Measurements from ENCODE around the gene CSNK1G3.

The CSNK1G3 gene

DNA sequence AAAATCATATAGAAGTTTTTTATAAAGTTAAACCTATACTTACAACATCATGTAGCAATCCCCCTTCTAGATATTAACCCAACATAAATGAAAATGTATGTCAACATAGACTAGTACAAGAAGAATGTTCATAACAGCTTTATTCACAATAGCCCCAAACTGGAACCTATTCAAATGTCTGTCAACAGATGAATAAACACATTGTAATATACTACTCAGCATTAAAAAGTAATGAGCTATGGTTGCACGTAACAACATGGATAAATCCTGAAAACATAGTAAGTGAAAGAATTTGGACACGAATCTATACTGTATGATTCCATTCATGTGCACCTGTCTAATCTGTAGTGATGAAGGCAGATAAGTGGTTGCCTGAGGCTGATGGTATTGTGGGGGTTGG is 73.9 kb downstream of the CSNK1G3 start:
- H3K4me3 ChIP-seq (ENCODE audit: low read depth, low read length): no peak overlapping the region
- no peak for DNase-seq (ENCODE audit: low read depth)
- TF ChIP-seq, protein P1, sequence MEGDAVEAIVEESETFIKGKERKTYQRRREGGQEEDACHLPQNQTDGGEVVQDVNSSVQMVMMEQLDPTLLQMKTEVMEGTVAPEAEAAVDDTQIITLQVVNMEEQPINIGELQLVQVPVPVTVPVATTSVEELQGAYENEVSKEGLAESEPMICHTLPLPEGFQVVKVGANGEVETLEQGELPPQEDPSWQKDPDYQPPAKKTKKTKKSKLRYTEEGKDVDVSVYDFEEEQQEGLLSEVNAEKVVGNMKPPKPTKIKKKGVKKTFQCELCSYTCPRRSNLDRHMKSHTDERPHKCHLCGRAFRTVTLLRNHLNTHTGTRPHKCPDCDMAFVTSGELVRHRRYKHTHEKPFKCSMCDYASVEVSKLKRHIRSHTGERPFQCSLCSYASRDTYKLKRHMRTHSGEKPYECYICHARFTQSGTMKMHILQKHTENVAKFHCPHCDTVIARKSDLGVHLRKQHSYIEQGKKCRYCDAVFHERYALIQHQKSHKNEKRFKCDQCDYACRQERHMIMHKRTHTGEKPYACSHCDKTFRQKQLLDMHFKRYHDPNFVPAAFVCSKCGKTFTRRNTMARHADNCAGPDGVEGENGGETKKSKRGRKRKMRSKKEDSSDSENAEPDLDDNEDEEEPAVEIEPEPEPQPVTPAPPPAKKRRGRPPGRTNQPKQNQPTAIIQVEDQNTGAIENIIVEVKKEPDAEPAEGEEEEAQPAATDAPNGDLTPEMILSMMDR (conservative IDR thresholded peaks at IDR 0.05; ENCODE audit: low read depth, low read length): no peak

DNA sequence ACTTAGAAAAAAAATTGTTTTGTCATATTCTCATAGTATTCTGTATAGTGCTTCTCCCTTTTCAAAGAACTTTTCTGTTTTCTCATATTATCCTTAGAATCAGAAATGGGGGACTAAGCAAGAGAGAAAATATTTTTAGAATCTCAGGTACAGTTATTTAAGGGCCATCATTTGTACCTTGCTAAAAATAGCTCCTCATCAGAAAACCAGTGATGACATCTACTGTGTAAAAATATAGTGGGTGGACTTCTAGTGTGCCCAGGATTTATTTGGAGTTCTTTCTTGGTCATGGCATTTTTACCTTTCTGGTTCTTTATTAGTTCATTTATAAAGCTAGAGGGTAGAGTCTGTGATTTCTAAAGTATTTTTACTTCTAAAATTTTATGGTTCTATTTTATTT is 82.5 kb downstream of the CSNK1G3 start:
- TF ChIP-seq, protein P1 (conservative IDR thresholded peaks at IDR 0.05; ENCODE audit: low read depth, low read length): no peak
- no peak overlapping the region for H3K4me3 ChIP-seq (ENCODE audit: low read depth, low read length)

DNA sequence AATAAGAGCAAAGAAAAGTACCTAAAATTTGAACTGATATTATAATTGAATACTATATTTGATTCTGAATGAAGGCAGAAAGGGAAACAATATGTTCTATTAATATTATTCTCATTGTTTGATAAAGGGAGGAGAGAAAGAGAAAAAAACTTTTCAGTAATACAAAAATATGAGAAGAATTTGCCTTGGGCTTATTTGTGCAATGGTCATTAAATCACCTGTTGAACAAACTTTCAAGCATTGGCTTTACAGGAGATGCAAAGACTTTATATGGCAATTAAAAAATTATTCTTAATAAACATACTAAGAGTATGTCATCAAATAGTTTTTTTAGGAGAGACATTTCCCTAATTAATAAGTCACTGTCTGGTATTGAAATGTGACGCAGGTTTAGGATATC is 85.0 kb downstream of the CSNK1G3 start:
- TF ChIP-seq, protein P1 (conservative IDR thresholded peaks at IDR 0.05; ENCODE audit: low read depth, low read length): no peak
- no peak overlapping the region for H3K4me3 ChIP-seq (ENCODE audit: low read depth, low read length)
- no peak for DNase-seq (ENCODE audit: low read depth)

More for the DNA sequence above, 82.5 kb downstream of the CSNK1G3 start:
- DNase-seq (ENCODE audit: low read depth): no peak

DNA sequence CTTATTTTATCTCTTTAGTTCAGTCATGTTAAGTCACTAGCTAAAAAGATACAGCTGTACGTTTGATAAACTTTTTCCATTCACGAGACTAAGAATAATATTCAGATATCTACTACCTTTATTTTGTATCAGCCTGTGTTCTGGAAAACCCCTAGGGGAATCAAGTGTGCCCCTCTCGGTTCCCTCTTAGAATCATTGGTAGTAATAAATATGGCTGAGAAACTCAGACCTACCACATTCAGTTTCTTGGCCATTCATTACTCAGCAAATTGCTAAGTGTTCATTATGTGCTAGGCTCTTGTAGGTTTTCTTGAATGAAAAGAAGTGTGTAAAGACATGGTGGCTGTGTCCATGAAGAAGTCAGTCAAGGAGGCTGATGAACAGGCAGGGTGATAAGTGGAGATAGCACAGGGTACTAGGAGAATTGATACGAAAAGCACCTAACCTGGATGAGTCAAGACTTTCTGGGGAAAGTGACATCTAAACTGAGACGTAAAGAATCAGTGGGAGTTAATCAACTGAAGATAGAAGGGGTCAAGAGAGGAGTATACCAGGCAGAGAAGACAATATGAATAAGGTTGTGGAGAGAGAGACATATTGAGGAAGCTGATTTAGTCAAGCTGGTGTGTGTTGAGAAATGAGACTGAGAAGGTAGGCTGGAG is 86.2 kb downstream of the CSNK1G3 start:
- H3K4me3 ChIP-seq (ENCODE audit: low read depth, low read length): no peak overlapping the region
- no peak for DNase-seq (ENCODE audit: low read depth)
- TF ChIP-seq, protein P1 (conservative IDR thresholded peaks at IDR 0.05; ENCODE audit: low read depth, low read length): no peak

DNA sequence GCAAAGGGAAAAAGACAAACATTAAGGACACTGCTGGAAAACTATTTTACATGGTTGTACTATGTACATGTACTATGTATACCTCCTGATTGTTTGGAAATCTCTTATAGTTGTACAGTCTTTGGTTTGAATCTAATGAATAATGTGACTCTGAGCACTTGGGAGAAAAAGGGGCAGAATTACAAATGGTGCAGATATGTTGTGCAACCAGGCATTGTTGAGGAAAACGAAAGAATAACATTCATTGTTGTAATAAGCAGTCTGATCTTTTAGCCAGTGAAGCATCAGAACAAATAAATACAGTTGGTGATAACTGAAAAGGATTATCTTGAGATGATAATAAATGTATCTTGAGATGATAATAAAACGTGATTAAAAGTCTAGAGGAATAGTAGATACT is 87.2 kb downstream of the CSNK1G3 start:
- no peak overlapping the region for H3K4me3 ChIP-seq (ENCODE audit: low read depth, low read length)
- TF ChIP-seq, protein P1 (conservative IDR thresholded peaks at IDR 0.05; ENCODE audit: low read depth, low read length): no peak
- peak; percentile 65 for DNase-seq (ENCODE audit: low read depth)

DNA sequence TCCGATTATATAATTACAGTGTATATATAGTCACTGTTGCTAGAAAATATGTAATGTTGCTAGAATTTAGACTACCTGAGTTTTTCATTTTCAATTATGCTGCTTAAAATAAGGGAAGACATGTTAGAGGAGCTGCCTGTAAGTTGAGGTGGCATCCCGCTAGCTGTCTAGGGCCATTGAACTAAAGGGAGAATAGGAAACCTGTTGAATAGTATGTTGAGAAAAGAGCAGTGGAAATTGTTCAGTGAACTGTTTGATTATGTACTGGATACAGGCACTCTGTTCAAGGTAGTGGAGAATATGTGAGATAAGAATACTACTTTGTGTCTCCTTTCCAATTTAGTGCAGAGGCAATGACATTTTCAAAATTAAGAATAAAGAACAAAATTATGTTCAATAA is 89.6 kb downstream of the CSNK1G3 start:
- DNase-seq (ENCODE audit: low read depth): no peak
- no peak overlapping the region for H3K4me3 ChIP-seq (ENCODE audit: low read depth, low read length)
- TF ChIP-seq, protein P1 (conservative IDR thresholded peaks at IDR 0.05; ENCODE audit: low read depth, low read length): no peak

DNA sequence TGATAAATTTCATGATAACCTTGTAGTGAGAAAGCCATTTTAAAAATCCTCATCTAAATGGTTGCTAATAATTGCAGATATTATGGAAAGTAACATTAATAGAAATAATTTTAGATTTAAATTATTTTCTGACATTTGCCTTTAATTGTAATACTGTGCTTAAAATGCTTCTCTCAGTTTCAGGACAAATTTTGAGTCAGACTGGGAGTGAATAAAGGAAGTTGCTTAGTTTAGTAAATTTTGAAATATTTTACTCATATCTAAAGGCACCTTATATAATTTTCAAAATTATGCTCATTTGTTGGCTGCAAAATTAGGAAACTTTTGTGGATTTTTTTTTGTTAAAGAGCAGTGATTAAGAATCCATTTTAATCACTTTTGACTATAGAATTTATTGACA is 93.8 kb downstream of the CSNK1G3 start:
- TF ChIP-seq, protein P1 (conservative IDR thresholded peaks at IDR 0.05; ENCODE audit: low read depth, low read length): no peak
- no peak for DNase-seq (ENCODE audit: low read depth)
- H3K4me3 ChIP-seq (ENCODE audit: low read depth, low read length): no peak overlapping the region

Measured in choroid plexus epithelial cell (primary cell).